NCI-H1048 (cell line): ENCODE data around the gene MGAT4C.
"Not testable (repeated sequence)": the region's sequence is repeated elsewhere in the genome, so short reads cannot be mapped to it uniquely, and the experiment has no call there.

ENCODE experiments used
- DNase-seq: peaks from one replicate; lab custom pipeline; 2025; lab: John Stamatoyannopoulos, UW

MGAT4C gene

DNA sequence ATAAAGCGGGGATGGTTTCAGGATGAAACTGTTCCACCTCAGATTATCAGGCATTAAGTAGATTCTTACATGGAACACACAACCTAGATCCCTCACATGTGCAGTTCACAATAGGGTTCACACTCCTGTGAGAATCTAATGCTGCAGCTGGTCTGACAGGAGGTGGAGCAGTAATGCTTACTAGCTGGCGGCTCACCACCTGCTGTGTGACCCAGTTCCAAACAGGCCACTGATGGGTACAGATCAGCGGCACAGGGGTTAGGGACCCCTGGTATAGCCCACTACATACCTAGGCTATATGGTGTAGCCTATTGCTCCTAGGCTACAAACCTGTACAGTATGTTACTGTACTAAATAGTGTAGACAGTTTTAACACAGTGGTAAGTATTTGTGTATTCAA is 129.3 kb downstream of the MGAT4C start:
- not testable (repeated sequence) for DNase-seq

GRCh38 chr12:86122846-86123468 is 133.2 kb downstream of the MGAT4C start:
- no peak for DNase-seq

DNA sequence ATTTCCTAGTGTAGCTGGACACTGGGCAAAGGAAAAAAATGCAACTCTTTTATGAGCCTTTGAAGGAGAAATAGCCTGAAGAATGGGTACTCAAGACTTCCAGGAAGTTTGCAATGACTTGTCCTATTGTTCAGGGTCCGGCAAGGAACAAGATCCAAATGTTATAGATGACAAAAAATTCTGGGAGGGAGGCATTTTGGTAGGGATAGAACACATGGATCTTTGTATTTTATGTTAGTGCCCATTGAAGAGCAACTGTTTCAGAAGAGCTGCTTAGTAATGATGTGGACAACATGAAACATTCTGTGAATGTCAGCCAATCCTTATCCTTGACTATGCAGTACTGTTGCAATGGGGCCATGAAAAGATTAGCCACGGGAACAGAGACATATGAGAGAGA is 138.0 kb downstream of the MGAT4C start:
- no peak for DNase-seq

DNA sequence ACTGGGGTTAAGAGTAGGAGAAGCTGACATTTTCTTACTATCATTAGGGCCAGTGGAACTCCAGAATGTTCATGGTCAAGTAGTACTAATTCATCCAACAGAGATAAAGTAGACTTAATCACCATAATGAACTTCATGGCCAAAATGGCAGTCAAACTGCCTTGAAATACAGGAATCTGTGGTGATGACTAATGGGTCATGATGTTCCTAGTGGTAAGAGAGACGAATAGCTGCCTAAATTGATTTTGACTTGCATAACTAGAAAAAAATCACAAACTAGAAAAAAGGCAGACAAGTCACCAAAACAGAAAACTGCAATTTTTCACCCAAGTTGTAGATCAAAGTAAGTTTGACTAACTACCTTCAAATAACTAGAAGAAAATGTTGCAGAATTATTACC is 138.5 kb downstream of the MGAT4C start:
- no peak for DNase-seq

DNA sequence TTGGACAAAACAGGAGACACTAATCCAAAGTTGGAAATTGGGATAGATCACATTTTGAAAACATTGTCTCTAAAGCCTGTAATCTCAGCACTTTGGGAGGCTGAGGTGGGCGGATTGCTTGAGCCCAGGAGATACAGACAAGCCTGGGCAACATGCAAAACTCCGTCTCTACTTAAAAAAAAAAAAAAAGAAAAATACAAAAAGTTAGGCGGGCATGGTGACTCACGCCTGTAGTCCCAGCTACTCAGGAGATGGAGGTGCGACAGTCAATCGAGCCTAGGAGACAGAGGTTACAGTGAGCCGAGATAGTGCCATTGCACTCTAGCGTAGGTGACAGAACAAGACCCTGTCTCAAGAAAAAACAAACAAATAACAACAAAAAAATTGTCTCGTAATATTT is 152.1 kb downstream of the MGAT4C start:
- DNase-seq = no peak

- DNase-seq = no peak
These were observed 159.0 kb downstream of the MGAT4C start for GRCh38 chr12:86097161-86097560.

DNA sequence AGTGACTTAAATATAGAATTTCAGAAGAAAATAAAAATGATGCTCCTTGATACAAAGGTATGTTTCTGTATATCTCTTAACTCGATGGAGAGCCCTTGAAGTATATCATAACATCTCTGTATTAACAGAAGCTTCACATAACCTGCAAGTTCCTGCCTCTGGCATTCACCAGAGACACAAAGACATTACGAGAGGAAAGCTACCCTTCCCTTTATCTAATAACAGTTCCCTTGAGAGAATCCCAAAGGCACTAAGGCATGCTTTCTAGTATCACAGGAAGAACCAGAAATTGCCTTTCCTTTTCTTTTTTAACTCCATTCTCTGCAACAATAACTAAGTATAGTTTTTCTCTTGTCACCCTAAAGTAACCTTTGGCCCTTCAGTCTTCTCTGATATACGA is 164.5 kb downstream of the MGAT4C start:
- DNase-seq = no peak

DNA sequence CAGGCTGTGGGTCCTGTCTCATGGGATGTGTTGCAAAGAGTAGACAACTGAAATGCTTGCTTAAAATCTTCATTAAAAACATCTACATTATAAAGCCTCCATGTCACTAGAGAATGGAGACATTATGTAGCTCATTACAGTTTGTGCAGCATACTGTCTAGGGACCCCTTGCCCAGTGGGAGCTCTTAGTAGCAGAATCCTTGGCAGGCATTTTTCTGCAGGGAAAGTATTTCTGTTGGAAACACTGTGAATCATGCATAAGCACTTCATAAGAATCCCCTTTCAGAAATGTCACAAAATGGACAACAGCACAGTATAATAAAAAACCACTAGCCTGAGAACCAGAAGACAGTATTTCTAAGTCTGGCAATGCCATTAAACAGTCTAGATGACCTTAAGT is 174.3 kb downstream of the MGAT4C start:
- DNase-seq = no peak

GRCh38 chr12:86059052-86059451 is 197.1 kb downstream of the MGAT4C start:
- DNase-seq = not testable (repeated sequence)

- DNase-seq = no peak
These were observed 198.9 kb downstream of the MGAT4C start for GRCh38 chr12:86057092-86057845.

GRCh38 chr12:86052921-86053320 is 203.3 kb downstream of the MGAT4C start:
- DNase-seq = no peak

GRCh38 chr12:86050010-86050409 is 206.2 kb downstream of the MGAT4C start:
- DNase-seq = no peak

- no peak for DNase-seq
These were observed 211.8 kb downstream of the MGAT4C start for GRCh38 chr12:86044396-86044795.

GRCh38 chr12:86042062-86042461 is 214.1 kb downstream of the MGAT4C start:
- DNase-seq = no peak

DNA sequence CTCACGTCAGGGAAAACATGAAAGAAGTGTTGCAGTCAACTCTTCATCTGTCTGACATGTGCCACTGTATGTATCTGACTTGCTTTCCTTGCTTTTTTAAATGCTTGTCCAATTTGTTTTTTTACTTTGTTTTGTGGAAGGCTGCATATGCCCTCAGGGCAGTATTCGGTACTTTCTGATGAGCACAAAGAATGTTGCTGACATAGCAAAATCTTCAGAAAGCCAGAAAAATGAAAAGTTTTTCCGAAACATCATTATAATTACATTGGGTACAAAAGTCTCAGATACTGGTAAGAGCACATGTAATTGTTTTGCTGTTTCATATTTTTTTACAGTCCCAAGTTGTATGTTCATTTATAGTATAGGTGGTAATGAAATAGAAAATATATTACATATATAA is 237.8 kb downstream of the MGAT4C start:
- no peak for DNase-seq

DNA sequence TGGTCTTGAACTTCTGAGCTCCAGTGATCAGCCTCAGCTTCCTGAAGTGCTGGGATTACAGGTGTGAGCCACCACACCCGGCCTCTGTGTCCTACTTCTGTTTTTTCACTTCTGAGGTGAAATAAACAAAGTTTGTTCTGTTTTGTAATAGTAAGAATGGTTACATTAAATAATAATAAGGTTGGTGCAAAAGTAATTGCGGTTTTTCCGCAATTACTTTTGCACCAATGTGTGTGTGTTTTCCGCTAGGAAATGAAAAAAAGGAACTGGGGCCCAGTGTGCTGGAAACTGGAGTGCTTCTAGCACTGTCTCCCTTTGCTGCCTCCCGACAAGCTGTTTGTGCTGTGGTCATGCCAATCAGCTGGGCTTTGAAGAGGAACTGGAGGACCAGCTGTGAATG is 241.2 kb downstream of the MGAT4C start:
- DNase-seq = no peak

DNA sequence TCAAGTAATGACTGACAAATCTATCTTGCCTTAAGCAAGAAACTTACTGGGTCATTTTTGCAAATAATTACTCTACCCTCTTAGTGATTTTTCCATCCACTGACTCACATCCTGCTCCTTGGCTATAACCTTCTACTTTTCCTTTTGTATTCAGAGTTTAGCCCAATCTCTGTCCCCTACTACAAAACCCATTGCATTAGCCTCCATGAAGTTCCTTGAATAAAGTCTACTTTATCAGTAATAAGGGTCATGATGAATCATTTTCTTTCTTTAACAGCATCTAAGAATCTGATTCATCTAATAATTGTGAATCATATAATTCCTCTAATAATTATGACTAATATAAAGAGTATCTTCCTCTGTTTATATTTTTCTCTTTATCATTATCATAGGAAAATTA is 249.5 kb downstream of the MGAT4C start:
- DNase-seq = no peak

DNA sequence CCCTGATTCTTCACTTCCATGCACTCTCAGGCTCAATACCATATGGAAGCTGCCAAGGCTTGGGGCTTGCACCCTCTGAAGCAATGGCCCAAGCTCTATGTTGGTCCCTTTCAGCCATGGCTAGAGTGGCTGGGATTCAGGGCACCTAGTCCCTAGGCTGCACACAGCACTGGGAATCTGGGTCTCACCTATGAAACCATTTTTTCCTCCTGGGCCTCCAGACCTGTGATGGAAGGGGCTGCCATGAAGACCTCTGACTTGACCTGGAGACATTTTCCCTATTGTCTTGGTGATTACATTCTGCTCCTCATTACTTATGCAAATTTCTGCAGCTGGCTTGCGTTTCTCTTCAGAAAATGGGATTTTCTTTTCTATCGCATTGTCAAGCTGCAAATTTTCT is 258.1 kb downstream of the MGAT4C start:
- no peak for DNase-seq

GRCh38 chr12:85996280-85996679 is 259.9 kb downstream of the MGAT4C start:
- no peak for DNase-seq

- DNase-seq = no peak
These were observed 262.4 kb downstream of the MGAT4C start for GRCh38 chr12:85993746-85994145.

- no peak for DNase-seq
These were observed 270.2 kb downstream of the MGAT4C start for GRCh38 chr12:85985996-85986395.

DNA sequence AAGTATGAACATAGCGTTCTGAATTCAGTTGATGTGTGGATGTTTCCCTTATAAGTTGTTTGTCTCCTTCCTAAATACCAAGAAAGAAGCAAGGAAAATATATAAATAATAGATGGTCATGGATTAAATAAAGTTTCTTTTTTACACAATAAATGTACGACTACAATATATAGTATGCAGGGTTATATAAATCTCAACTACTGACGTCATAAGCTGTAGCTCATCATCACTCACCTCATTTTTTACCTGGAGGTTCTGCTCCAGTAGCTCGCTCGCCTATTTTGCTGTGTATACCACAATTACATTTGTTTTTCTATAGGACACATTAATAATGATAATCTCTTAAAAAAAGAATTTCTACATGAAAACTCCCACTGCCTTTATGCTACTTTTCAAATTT is 272.6 kb downstream of the MGAT4C start:
- DNase-seq = no peak

DNA sequence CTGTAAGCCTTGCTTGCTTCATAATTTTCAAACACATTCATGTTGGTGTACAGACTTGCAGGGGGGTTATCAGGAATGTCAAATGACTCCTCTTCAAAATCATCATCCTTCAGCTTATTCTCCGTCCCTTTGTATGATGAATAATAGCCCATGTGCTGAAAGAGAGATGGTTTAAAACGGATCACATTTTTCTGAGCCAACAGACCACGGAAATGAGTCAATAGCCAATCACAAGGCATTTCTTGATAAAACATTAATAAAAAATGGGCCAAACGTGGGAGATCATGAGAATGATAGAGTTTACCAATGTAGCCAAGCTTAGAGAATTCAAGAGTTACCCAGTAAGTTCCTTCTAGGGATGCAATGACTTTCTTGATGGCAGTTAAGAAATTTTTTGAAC is 276.6 kb downstream of the MGAT4C start:
- DNase-seq = no peak

DNA sequence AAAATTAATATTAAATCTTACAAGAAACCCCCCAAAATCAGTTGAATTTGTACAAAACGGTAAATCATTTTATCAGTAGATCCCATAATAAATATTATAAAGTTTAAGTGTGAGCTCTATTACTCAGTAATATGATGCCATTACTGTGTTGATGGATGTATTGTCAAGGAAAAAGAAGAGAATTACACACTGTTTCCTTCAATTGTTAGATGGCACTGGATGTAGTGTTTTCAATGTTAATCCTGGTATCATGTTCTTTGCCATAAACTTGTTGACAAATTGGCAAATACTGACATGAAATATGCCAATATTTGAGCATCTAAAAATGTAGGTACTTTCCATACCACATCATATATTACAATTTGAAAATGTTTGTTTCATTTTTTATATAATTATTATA is 280.5 kb downstream of the MGAT4C start:
- no peak for DNase-seq
